Purkinje cell (primary cell): ENCODE data around the gene SOCS2. TPM values are rescaled to one million over a fixed set of nuclear protein-coding genes. Genes with fewer than 3 reads are reported as not detected.

Source experiments
- polyA plus RNA-seq: library from polyadenylated mRNA; unstranded; fragments of >200 nt; fragmentation: Nextera tagmentation; gene quantifications from 2 replicates; pipeline ENCODE4 v1.2.1, GENCODE V29; 2014

Gene SOCS2, protein sequence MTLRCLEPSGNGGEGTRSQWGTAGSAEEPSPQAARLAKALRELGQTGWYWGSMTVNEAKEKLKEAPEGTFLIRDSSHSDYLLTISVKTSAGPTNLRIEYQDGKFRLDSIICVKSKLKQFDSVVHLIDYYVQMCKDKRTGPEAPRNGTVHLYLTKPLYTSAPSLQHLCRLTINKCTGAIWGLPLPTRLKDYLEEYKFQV
- polyA plus RNA-seq = 9.0 and 18.0 TPM in 2 replicates

DNA sequence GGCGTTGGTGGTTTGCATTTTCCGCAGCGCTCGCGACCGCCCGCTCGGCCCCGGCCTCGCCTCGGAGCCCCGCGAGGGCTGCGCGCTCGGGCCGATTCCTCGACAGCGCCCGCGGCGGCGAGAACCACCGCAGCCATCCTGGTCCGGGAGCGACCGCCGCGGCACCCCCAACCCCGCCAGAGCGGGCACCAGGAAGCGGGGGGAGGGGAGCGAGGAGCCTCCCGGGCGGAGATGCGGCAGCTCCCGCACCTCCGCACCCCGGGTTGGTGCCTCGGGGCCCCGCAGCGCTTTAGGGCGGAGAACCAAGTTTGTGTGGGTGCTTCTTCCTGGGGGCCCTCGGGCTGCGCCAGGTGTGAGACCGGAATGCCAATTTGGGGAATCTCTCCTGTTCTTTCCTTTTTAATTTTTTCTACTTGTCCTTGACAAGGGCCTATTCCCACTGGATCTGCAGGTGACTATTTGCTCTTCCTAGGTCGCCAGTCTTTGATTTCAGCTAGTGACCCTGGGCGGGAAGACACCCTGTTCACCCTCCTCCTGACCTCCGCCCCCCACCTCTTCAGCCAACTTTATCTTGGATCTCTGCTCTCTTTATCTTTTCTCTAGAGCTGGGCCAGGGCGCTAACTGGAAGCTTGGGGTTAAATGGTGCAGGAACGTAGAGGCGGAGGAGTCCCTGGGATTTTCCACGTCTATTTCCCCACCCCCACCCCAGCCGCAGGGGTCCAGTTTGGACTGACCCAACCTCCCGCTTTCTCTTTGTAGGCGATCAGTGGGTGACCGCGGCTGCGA lies at the start of gene SOCS2:
Gene SOCS2, plus strand, starts transcription at position 751 of the 787 bp plus-strand sequence. CDS start 223 bp downstream, outside the sequence.

Other genes starting within 250 kb of the SOCS2 start
- 79.9 and 93.9 TPM in 2 replicates for gene NUDT4, start 194.8 kb upstream of the SOCS2 start, polyA plus RNA-seq
- gene UBE2N, start 130.7 kb upstream of the SOCS2 start, polyA plus RNA-seq = 134 and 216 TPM in 2 replicates
- 134 and 170 TPM in 2 replicates for gene MRPL42, start 105.2 kb upstream of the SOCS2 start, polyA plus RNA-seq
- gene CRADD, start 104.7 kb downstream of the SOCS2 start, polyA plus RNA-seq = 24.2 and 38.5 TPM in 2 replicates